NCI-H2081 (cell line): ENCODE data around the gene SLC24A3.

ENCODE experiments used
- DNase-seq, 2 experiments: peaks; one replicate each; lab custom pipeline; 2025; lab: John Stamatoyannopoulos, UW

The SLC24A3 gene

DNA sequence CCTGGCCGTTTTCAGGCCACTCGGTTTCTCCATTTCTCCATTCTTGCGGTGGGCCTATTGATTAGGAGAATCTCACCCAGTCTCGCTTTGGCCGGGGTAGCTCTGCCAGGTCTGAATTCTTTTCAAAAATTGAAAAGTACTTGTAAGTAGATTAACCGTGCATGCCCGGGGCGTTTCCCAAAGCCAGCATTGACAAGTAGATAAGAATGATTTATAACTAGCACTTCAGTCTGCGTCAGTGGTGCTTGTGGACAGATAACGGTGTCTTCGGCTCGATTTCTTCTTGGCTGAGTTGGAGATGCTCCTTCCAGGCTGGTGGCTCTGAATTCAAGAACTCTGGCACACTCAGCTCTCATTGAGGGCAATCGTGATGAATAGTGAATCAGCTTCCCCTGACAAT is 29.0 kb downstream of the SLC24A3 start:
- DNase-seq: no peak

DNA sequence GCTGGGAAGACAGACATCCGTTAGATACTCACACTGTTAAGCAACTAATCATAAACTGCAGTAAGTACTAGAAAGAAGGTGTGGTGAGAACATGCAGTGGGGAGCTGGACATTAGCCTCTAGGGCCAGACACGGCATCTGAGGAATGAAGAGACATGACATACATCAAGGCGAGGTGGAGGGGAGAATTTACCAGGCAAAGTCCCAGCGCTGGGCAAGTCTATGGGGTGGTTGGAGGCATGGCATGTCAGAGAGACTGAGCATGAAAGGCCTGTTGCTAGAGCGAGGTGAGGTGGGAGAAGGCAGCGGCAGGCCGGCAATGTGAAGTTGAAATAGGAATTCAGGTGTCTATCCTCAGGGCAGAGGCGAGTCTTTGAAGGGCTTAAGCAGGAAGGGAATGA is 31.8 kb downstream of the SLC24A3 start:
- no peak for DNase-seq

- no peak for DNase-seq
Observed at GRCh38 chr20:19249106-19249879, 36.9 kb downstream of the SLC24A3 start.

DNA sequence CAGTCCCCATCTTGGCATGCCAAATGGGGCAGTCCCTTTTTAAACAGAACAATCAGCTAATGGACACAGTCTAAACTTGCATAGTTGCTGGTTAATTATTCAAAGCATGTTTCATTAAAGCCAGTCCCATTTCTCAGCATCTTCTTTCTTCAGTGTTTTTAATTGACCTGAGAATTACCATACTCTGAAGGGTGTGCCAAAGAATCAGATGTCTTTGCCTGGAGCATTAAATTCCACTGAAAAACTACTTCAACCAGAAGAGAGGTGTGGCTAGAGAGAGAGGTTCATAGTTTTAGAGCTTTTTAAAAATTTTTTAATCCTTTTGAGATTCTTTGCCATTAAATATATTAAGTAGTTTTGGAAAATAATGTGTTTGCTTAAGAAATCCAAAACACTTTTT is 37.9 kb downstream of the SLC24A3 start:
- no peak for DNase-seq

GRCh38 chr20:19251506-19251905 is 39.1 kb downstream of the SLC24A3 start:
- no peak for DNase-seq

DNA sequence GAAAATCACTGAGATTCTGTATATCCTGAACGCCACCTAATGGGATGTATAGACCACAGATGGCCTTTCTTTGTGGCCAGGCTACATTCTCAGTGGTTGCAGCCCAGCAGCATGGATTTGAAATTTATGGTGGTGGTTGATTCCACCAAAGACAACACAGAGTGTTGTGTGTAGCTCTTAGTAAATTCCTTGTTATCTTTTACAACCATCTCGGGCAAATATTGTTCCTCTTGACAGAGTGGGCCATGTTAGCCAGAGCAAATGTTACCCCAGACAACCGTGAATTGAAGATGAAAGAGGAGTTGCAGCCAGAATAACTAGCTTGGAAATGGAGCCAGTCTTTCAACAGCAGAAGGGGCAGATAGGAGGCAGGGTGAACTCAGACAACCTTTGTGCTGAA is 39.5 kb downstream of the SLC24A3 start:
- no peak for DNase-seq

DNA sequence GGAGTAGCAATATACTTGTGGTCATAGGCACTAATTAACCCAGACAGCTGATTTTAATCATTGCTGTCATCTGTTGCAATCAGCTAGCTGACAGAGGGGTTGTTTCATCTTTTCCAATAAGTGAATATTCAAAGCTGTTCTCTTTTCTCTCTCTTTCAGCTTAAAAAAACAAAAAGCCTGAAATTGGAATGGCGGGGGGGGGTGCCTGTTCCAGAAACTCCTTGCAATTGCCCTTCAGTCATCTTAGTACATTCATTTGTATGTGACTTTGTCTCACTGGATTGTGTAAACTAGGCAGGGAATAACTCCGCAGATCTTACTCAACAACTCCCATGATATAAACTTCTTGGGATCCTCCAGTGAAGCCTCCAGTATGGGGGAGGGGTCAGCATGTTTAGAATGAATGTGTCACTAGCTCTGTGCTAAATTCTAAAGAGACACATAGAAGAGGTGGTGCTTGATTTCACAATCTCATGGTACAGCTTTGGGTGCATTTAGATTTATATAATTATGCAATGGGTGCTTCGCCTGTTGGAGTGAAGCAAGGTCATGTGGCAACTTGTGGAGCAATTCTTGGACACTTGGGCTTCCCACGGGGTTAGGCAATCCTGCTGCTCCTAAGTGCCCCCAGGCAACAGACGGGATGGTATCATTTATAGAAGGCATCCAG is 40.1 kb downstream of the SLC24A3 start:
- no peak for DNase-seq

GRCh38 chr20:19253316-19253715 is 40.9 kb downstream of the SLC24A3 start:
- no peak for DNase-seq

- no peak for DNase-seq
Observed at GRCh38 chr20:19253916-19254820, 41.7 kb downstream of the SLC24A3 start.

DNA sequence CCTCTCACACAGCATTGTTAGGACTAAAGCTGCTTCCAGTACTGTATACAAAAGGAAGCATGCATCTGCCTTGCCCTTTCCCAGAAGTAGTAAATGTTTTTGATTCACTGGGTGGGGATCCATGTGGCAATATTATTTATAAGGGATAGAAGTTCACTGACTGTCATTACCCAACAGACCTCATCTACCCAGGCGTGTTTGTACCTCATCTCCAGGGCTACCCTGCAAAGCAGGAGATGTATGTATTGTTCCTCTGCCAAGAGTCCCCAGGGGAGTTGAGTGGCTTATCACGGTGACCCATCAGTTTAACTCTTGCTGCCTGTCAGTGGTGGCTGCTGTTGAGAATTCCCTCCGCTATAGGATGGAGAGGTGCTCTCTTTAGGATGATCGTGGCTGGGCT is 42.5 kb downstream of the SLC24A3 start:
- DNase-seq: peak; percentile 4 to 35

DNA sequence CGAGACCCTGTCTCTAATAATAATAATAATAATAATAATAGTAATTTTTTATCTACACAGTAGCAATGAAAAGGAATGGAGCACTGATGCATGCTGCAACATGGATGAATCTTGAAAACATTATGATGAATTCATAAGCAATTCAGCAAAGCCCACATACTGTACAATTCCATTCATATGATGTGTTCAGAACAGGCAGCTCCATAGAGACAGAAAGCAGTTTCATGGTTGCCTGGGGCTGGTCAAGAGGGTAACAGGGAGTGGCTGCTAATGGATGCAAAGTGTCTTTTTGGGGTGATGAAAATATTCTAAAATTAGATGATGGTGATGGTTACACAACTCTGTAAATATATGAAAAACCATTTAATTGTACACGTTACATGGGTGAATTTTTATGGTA is 43.6 kb downstream of the SLC24A3 start:
- no peak for DNase-seq

- no peak for DNase-seq
Observed at GRCh38 chr20:19256906-19257595, 44.6 kb downstream of the SLC24A3 start.

GRCh38 chr20:19257865-19258264 is 45.4 kb downstream of the SLC24A3 start:
- DNase-seq: peak in 1 of 2 experiments; percentile 13

DNA sequence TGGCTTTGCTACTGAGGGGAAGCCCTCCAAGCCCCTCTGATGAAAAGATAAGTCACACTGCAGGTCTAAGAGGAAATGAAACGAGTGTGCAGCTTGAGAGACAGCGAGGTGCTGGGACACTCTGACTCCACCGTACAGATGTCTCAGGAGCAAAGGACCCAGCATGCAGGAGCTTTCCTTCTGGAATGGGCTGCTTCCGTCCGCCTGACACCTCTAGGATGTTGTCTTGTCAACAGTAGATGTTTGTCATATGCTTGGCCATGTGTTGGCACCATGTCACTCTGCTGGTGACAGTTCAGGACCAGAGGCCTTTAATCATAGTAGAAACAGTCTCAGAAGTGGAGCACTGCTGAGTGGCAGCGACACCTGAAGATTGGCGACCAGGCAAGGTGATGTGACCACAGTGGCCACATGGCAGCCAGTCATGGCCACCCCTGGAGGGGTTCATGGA is 46.7 kb downstream of the SLC24A3 start:
- DNase-seq: no peak

GRCh38 chr20:19260412-19261090 is 48.1 kb downstream of the SLC24A3 start:
- no peak for DNase-seq

DNA sequence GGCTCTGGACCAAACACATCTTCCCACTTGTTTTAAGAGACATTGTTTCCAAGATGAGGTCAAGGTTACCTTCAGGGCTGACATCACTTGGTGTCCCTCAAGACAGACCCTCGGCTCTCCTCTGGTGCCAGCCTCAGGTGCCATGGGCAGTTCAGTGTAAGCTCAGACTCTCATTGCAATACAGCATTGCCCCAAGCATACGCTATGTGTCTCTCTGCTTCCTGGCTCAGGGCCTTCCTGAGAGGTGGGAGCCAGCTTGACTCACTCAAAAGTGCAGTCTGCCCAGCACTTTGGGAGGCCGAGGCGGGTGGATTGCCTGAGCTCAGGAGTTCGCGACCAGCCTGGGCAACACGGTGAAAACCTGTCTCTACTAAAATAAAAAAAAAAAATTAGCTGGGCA is 51.7 kb downstream of the SLC24A3 start:
- no peak for DNase-seq

- no peak for DNase-seq
Observed at GRCh38 chr20:19265646-19266374, 53.4 kb downstream of the SLC24A3 start.

DNA sequence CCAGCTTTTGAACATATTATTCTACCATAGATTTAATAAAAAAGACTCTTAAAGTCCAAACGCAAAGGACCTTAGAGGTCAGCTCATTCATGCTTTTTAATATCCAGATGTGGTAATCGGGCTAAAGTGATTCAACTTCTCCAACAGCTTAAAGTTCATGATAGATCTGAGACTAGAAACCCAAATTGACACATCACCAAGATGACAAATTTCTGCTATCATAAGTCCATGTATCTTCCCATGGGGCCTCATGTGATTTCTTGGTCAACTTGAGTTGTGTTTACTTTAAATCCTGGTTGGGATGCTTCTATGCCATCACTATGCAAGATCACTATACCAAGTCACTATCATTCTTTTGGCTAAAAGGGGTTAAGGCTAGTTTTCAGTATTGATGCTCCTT is 56.0 kb downstream of the SLC24A3 start:
- no peak for DNase-seq

GRCh38 chr20:19269737-19270340 is 57.4 kb downstream of the SLC24A3 start:
- no peak for DNase-seq
